ENCODE results near the gene PPIE. TPM values are rescaled to one million over a fixed set of nuclear protein-coding genes. Genes with fewer than 3 reads are reported as not detected.

The PPIE gene
- total RNA-seq, 2 donors from 2014 or later, result 22.6 to 23.4 TPM

DNA sequence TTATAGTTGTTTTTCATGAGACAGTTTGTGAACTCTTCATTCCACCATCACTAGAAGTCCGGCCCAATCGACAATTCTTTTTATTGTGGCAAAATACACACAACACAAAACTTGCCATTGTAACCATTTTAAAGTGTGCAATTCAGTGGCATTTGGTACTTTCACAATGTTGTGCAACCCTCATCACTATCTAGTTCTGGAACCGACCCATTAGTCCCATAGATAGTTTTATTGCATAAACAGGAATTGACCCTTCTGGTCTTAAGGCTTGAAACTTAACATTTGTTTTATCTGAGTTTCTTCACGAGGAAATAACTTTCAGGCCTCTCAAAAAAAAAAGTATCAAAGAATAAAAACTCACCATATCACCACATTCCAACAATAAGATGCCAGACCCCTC is 8.8 kb upstream of the PPIE start:
- Histone ChIP-seq H3K4me3 (no peak overlapping the region), H3K4me1 (no peaks in the 10 kb centered on the region), H3K9me3 (no peaks in the 10 kb centered on the region), H3K27me3 (no peaks in the 10 kb centered on the region), H3K36me3 (no peaks in the 10 kb centered on the region), H3K27ac (no peak overlapping the region)
- TF ChIP-seq, protein P1, sequence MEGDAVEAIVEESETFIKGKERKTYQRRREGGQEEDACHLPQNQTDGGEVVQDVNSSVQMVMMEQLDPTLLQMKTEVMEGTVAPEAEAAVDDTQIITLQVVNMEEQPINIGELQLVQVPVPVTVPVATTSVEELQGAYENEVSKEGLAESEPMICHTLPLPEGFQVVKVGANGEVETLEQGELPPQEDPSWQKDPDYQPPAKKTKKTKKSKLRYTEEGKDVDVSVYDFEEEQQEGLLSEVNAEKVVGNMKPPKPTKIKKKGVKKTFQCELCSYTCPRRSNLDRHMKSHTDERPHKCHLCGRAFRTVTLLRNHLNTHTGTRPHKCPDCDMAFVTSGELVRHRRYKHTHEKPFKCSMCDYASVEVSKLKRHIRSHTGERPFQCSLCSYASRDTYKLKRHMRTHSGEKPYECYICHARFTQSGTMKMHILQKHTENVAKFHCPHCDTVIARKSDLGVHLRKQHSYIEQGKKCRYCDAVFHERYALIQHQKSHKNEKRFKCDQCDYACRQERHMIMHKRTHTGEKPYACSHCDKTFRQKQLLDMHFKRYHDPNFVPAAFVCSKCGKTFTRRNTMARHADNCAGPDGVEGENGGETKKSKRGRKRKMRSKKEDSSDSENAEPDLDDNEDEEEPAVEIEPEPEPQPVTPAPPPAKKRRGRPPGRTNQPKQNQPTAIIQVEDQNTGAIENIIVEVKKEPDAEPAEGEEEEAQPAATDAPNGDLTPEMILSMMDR (IDR thresholded peaks at IDR 0.05), result no peak
- DNase-seq (ENCODE audit: low spot score), result no peak

GRCh38 chr1:39732730-39733129 is 6.0 kb upstream of the PPIE start:
- Histone ChIP-seq H3K36me3 (no peaks in the 10 kb centered on the region), H3K4me1 (no peaks in the 10 kb centered on the region), H3K27me3 (no peaks in the 10 kb centered on the region), H3K4me3 (no peak overlapping the region), H3K27ac (no peak overlapping the region), H3K9me3 (no peaks in the 10 kb centered on the region)
- DNase-seq (ENCODE audit: low spot score), result no peak
- TF ChIP-seq, protein P1 (IDR thresholded peaks at IDR 0.05), result no peak

- peak overlapping the region in 1 of 2 donors; percentile 40 for H3K27ac ChIP-seq
These were observed 5.5 kb upstream of the PPIE start for GRCh38 chr1:39733161-39733560.

GRCh38 chr1:39735731-39736130 is 3.0 kb upstream of the PPIE start:
- Histone ChIP-seq H3K27ac (no peak overlapping the region), H3K9me3 (no peaks in the 10 kb centered on the region), H3K36me3 (peaks cover under 1% of the 10 kb centered on the region), H3K4me3 (no peak overlapping the region), H3K4me1 (peaks cover 0 to 22% of the 10 kb centered on the region in 2 donors), H3K27me3 (no peaks in the 10 kb centered on the region)
- DNase-seq (ENCODE audit: low spot score), result no peak
- TF ChIP-seq, protein P1 (IDR thresholded peaks at IDR 0.05), result no peak

More at GRCh38 chr1:39733161-39733560, 5.5 kb upstream of the PPIE start:
- Histone ChIP-seq H3K36me3 (no peaks in the 10 kb centered on the region), H3K27me3 (no peaks in the 10 kb centered on the region), H3K4me1 (peaks cover 0 to 2% of the 10 kb centered on the region in 2 donors), H3K4me3 (no peak overlapping the region), H3K9me3 (no peaks in the 10 kb centered on the region)
- TF ChIP-seq, protein P1 (IDR thresholded peaks at IDR 0.05), result no peak
- DNase-seq (ENCODE audit: low spot score), result no peak

DNA sequence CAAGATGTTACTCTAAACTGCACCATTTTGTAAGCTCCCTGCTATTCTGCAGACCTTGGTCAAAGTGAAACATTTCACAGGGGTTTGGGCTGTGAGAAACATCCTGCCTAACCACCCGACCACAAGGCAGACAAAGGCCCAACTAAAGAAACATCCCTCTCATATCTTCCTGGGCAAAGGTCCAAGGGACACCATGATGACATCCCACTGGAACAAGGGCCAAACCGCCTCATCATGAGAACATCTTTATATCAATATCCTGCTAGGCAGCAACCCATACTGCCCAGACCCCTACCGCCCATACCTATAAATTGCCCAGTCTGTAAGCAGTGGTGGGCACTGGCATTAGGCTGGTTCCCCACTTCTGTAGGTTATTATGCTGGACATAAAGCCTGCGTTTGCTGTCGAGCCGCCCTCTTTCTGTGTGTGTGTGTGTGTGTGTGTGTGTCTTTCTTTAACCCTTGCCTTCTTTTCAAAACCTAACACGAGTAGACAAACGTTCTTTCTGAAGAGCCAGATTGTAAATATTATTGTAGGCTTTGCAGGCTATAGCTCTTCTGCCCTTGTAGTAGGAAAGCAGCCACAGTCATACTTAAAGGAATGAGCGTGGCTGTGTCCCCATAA is 1.0 kb upstream of the PPIE start:
- H3K27me3 ChIP-seq, result no peaks in the 10 kb centered on the region
- H3K4me3 ChIP-seq, result no peak overlapping the region
- peaks cover 0 to 22% of the 10 kb centered on the region in 2 donors for H3K4me1 ChIP-seq
- H3K9me3 ChIP-seq, result no peaks in the 10 kb centered on the region
- no peak overlapping the region for H3K27ac ChIP-seq
- H3K36me3 ChIP-seq, result peaks cover 20% of the 10 kb centered on the region
- TF ChIP-seq, protein P1 (IDR thresholded peaks at IDR 0.05), result no peak
- no peak for DNase-seq (ENCODE audit: low spot score)
